GM21737 (cell line): ENCODE measurements around the gene MT1G.
"Not testable (repeated sequence)": the region's sequence is repeated elsewhere in the genome, so short reads cannot be mapped to it uniquely, and the experiment has no call there.

Source experiments
- ATAC-seq: cut with Tn5 transposase; IDR thresholded peaks from one replicate; pipeline ENCODE4 v1.9.1; 2021; ENCODE audit warnings: mild to moderate bottlenecking, moderate library complexity; ENCODE audit not compliant: unreplicated experiment

The MT1G gene

DNA sequence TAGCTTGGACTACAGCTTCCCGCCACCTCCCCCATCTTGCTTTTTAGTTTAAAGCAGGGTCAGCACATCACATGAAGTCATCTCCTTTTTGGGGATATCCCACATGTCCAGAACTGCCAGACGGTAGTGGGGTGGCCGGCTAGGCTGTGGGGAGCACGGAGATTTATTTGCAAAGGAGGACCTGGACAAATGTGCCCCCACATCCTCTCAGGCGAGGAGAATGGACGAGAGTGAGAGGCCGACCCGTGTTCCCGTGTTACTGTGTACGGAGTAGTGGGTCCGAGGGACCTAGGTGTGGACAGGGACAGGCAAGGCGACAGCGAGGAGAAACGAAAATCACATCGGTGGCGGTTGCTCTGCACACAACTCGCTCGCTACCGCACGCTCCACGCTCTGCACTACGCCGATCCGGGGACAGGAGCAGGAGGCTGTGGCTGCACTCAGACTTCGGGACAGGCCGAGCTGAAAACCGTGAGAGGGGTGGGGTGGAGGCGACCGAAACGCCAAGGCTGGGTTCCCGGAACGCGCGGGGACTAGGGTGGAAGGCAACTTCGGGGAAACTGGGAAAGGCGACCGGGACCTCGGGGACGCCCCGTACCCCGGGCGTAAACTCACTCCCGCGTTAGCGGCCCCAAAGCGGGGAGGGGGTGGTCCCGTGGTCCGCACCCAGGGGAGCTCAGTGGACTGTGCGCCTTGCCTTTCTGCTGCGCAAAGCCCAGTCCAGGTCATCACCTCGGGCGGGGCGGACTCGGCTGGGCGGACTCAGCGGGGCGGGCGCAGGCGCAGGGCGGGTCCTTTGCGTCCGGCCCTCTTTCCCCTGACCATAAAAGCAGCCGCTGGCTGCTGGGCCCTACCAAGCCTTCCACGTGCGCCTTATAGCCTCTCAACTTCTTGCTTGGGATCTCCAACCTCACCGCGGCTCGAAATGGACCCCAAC, 29.8 kb downstream of the MT1G start, which contains the start of gene MT1A:
TSS of gene MT1A (plus strand) at position 853 of the 937 bp plus-strand sequence. CDS start at position 926, 73 bp downstream.
- no peak for ATAC-seq

DNA sequence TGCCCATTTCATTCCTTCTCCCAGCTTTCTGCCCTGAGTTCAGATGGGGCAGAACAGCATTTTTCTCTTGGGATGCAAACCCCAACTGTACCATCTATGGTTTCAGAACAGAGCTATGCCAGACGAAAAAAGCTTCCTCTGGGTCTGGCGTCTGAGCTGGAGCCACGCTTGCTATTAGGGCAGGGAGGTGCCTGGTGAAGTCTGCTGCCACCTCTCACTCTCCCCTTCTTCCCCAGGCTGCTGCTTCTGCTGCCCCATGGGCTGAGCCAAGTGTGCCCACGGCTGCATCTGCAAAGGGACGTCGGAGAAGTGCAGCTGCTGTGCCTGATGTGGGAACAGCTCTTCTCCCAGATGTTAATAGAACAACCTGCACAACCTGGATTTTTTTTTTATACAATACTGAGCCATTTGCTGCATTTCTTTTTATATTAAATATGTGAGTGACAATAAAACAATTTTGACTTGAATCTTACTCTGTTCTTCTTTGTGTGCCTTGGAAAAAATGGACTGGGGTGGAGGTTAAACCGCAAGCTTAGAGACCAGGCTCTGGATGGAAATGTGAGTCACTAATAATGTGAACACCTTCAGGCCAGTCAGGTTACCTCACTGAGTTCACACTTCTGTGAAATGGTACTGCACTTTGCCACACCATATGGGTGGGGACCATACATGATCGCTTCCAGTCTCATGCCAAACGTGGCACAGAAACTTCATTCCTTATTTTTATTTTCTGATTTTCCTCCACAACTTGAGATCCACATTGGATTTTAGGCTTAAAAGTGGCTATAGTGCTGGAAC, 31.1 kb downstream of the MT1G start:
- ATAC-seq = no peak

DNA sequence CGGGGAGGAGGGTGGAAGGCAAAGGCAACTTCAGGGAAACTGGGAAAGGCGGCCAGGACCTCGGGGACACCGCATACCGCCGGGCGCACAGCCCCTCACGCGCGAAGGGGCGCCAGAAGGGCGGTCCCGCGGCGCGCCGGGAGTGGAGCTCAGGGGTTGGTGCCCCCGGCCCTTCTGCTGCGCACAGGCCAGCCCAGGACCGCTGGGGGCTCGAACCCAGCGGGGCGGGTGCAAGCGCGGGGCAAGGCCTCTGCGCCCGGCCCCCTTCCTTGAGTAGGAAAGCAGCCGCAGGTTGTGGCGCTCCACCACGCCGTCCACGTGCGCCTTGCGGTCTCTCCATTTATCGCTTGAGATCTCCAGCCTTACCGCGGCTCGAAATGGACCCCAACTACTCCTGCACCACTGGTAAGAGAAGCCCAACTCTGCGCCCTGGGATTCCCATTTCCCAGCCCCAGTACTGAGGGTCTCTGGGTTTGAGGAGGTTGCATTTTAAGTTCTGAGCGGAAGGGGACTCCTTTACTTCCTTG, 32.4 kb downstream of the MT1G start:
- no peak for ATAC-seq

DNA sequence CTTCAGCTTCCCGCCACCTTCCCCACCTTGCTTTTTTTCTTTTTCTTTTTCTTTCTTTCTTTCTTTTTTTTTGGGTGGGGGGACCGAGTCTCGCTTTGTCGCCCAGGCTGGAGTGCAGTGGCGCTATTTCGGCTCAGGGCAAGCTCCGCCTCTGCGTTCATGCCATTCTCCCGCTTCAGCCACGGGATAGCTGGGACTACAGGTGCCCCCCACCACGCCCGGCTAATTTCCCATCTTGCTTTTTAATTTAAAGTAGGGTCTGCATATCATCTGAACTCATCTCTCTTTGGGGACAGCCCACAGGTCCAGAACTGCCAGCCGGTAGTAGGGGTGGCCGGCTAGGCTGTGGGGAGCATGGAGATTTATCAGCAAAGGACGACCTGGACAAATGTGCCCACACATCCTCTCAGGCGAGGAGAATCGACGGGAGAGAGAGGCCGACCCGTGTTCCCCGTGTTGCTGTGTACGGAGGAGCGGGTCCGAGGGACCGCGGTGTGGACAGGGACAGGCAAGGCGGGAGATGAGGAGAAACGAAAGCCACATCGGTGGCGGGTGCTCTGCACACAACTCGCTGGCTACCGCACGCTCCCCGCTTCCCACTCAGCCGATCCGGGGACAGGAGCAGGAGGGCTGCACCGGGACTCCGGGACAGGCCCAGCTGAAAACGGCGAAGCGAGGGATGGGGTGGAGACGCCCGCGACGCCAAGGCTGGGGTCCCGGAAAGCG, 33.0 kb downstream of the MT1G start:
- ATAC-seq = no peak

DNA sequence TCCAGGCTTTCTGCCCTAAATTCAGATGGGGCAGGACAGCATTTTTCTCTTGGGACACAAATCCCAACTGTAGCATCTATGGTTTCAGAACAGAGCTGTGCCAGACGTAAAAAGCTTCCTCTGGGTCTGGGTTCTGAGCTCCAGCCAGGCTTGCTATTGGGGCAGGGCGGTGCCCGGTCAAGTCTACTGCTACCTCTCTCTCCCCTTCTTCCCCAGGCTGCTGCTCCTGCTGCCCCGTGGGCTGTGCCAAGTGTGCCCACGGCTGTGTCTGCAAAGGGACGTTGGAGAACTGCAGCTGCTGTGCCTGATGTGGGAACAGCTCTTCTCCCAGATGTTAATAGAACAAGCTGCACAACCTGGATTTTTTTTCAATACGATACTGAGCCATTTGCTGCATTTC, 34.3 kb downstream of the MT1G start:
- no peak for ATAC-seq

DNA sequence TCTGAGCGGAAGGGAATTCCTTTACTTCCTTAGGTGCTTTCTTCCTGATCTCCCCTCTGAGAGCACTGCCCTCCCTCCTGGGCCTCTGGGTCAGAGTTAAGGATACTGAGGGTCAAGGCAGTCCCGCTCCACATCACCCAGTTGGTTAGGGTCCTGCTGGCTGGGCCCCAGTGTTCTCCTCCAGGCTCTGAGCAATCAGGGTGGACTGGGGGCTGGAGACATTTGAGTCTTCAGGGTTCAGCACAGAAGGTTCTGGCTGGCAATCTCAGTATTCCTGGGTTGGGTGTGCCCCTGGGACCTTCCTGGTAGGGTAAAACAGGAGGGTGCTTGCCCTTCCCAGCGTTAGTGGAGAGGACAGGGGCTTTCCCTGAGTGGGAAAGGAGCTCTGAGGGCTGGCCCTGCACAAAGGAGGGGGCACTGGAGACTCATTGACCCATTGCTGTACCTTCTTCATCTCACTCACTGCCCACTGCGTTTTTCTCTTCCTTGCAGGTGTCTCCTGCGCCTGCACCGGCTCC, 35.0 kb downstream of the MT1G start:
- ATAC-seq = no peak

DNA sequence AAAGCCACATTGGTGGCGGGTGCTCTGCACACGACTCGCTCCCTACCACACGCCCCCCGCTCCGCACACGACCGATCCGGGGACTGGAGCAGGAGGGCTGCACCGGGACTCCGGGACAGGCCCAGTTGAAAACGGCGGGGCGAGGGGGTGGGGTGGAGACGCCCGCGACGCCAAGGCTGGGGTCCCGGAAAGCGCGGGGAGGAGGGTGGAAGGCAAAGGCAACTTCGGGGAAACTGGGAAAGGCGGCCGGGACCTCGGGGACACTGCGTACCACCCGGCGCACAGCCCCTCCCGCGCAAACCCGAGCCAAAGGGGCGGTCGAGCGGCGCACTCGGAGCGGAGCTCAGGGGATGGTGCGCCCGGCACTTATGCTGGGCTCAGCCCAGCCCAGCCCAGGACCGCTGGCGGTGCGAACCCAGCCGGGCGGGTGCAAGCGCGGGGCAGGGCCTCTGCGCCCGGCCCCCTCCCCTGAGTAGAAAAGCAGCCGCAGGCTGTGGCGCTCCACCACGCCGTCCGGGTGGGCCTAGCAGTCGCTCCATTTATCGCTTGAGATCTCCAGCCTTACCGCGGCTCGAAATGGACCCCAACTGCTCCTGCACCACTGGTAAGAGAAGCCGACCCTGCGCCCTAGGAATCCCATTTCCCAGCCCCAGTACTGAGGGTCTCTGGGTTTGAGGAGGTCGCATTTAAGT, 35.6 kb downstream of the MT1G start, which contains the start of gene MT1M:
TSS of gene MT1M (plus strand) at position 504 of the 692 bp plus-strand sequence. CDS start at position 577, 73 bp downstream.
- ATAC-seq = no peak

DNA sequence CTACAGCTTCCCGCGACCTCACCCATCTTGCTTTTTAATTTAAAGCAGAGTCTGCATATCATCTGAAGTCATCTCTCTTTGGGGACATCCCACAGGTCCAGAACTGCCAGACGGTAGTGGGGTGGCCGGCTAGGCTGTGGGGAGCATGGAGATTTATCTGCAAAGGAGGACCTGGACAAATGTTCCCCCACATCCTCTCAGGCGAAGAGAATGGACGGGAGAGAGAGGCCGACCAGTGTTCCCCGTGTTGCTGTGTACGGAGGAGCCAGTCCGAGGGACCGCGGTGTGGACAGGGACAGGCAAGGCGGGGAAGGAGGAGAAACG, 36.1 kb downstream of the MT1G start:
- no peak for ATAC-seq

DNA sequence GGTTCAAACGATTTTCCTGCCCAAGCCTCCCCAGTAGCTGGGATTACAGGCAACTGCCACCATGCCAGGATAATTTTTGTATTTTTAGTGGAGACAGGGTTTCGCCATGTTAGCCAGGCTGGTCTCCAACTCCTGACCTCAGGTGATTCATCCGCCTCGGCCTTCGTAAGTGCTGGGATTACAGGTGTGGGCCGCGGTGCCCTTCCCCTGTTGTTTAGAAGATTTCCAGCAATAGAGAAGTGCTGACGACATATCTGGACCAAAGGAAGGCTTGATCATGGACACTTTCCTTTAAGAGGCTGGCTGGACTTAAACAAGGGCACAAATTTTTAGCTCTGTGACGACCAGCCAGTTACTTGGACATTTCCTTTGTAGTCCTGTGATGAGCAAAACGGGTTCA, 36.7 kb downstream of the MT1G start:
- ATAC-seq = no peak

DNA sequence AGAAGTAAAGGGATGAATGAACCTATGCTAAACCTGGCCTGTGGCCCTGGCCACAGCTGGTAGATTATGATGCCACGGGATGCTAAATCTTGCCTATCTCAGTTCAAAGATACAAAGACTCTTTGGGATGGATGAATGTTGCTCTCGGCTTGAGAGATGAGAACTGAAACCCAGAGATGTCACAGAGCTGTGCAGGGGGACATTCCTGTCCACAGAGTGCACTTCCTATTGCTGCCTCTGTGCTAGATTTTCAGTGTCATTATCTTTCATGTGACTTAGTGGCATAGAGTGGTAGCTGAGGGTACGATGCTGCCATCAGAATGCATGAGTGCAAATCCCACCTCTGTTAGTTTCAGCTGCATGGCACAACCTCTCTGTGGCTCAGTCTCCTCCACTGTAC, 37.7 kb downstream of the MT1G start:
- peak; percentile 60 for ATAC-seq

DNA sequence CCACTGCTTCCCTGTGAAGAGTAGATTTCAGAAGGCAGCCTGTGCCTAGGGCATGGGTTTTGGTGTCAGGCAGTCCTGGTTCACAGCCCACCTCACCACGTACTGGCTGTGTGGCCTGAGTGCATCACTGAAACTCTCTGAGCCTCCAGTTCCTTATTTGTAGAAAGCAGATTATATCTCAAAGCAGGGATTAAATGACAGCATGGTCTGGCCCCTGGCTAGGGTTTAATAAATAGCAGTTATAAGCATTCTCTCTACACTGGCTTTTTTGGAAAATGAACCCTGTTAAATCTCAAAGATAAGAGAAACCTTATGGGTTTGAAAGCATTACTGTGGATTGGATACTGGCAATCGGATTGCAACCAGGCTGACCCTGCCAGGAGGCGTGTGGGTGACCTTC, 38.3 kb downstream of the MT1G start:
- ATAC-seq = no peak

DNA sequence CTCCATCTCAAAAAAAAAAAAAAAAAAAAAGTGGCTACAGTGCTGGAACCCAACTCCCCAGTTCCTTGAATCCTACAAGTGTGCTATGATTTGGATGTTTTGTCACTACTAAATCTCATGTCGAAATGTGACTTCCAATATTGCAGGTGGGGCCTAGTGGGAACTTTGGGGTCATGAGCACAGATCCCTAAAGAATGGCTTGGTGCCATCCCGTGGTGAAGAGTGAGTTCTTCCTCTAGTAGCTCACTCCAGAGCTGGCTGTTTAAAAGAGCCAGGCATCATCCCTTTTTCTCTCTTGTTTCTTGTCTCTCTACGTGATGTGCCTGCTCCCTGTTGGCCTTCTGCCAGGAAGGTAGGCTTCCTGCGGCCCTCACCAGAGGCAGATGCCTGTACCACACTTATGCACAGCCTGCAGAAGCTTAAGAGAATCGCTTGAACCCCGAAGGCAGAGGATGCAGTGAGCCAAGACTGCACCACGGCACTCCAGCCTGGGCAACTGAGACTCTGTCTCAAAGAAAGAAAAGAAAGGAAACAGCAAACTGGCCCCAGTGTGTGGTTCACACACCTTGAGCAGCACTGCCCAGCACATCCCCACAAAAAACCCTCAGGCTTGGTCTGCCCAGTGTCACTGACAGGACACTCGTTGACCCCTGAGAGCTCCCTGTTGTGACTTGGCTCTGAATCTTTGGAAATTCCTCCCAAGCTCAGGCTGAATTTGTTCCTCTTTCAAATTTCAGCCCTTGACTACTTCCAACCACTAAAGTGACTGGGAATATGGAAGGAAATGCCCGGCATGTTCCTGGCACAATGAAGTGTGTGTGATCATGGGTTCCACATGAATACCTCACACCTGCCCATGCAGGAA, 39.1 kb downstream of the MT1G start:
- no peak for ATAC-seq

DNA sequence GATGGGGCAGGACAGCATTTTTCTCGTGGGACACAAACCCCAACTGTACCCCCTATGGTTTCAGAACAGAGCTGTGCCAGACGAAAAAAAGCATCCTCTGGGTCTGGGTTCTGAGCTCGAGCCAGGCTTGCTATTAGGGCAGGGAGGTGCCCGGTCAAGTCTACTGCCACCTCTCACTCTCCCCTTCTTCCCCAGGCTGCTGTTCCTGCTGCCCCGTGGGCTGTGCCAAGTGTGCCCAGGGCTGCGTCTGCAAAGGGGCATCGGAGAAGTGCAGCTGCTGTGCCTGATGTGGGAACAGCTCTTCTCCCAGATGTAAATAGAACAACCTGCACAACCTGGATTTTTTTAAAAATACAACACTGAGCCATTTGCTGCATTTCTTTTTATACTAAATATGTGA, 41.2 kb downstream of the MT1G start:
- ATAC-seq = no peak

DNA sequence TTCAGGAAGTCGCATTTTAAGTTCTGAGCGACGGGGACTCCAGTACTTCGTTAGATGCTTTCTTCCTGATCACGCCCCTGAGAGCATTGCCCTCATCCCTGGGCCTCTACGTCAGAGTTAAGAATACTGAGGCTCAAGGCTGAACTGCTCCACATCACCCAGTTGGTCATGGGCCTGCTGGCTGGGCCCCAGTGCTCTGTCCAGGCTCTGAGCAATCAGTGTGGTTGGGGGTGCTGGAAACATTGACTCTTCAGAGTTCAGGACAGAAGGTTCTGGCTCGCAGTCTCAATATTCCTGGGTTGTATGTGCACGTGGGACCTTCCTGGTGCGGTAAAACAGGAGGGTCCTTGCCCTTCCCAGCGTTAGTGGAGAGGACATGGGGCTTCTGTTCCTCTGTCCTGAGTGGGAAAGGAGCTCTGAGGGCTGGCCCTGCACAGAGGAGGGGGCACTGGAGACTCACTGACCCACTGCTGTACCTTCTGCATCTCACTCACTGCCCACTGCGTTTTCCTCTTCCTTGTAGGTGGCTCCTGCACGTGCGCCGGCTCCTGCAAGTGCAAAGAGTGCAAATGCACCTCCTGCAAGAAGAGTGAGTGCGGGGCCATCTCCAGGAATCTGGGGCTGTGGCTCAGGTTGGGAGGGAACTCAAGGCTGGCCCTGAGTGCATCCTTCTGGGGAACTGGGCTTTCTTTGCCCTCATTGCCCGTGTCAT, 41.8 kb downstream of the MT1G start:
- no peak for ATAC-seq

DNA sequence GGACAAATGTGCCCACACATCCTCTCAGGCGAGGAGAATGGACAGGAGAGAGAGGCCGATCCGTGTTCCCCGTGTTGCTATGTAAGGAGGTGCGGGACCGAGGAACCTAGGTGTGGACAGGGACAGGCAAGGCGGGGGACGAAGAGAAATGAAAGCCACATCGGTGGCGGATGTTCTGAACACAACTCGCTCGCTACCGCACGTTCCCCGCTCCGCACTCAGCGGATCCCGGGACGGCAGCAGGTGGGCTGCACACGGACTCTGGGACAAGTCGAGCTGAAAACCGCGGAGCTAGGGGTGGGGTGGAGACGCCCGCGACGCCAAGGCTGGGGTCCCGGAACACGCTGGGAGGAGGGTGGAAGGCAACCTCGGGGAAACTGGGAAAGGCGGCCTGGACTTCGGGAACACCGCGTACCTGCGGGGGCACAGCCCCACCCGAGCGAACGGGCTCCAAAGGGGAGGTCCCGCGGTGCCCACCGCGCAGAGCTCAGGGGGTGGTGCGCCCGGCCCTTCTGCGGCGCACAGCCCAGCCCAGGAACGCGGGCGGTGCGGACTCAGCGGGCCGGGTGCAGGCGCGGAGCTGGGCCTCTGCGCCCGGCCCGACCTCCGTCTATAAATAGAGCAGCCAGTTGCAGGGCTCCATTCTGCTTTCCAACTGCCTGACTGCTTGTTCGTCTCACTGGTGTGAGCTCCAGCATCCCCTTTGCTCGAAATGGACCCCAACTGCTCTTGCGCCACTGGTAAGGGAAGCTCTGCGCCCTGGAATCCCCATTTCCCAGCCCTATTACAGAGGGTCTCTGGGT, 42.5 kb downstream of the MT1G start, which contains the start of gene MT1E:
TSS of gene MT1E (plus strand) at position 642 of the 803 bp plus-strand sequence. CDS start at position 713, 71 bp downstream.
- peak; percentile 55 for ATAC-seq

DNA sequence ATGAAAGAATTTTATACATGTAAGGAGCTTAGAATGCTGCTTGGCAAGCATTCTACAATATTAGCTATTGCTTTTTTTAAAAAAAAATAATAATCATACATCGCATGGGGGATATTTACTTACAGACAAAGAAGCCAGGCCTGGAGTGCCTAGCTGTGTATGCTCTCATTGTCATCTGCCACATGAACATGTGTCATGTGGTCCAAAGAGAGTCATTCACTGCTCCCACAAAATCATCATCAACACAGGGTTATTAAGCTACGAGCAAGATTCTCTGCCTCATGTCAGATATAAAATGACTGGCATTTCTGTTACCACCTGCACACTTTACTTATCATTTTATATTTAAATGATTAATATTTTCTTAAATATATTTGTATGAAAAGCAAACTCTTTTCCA, 44.2 kb downstream of the MT1G start:
- no peak for ATAC-seq

DNA sequence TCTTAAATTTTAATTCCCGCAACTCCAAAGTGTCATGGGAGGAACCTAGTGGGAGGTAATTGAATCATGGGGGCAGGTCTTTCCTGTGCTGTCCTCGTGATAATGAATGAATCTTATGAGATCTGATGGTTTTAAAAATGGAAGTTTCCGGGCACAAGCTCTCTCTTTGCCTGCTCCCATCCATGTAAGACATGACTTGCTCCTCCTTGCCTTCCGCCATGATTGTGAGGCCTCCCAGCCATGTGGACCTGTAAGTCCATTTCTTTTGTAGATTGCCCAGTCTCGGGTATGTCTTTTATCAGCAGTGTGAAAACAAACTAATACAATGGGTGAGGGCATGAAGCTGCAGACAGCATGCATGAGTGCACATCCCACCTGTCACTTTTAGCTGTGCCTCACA, 44.7 kb downstream of the MT1G start:
- not testable (repeated sequence) for ATAC-seq
